ENCODE measurements around the gene RIBC2. TPM values are rescaled to one million over a fixed set of nuclear protein-coding genes. Genes with fewer than 3 reads are reported as not detected.
"Not testable (repeated sequence)": the region's sequence is repeated elsewhere in the genome, so short reads cannot be mapped to it uniquely, and the experiment has no call there.

RIBC2 gene
- total and polyA plus RNA-seq, 2 donors from 2014 or later, result 1.0 TPM; not detected in 1

DNA sequence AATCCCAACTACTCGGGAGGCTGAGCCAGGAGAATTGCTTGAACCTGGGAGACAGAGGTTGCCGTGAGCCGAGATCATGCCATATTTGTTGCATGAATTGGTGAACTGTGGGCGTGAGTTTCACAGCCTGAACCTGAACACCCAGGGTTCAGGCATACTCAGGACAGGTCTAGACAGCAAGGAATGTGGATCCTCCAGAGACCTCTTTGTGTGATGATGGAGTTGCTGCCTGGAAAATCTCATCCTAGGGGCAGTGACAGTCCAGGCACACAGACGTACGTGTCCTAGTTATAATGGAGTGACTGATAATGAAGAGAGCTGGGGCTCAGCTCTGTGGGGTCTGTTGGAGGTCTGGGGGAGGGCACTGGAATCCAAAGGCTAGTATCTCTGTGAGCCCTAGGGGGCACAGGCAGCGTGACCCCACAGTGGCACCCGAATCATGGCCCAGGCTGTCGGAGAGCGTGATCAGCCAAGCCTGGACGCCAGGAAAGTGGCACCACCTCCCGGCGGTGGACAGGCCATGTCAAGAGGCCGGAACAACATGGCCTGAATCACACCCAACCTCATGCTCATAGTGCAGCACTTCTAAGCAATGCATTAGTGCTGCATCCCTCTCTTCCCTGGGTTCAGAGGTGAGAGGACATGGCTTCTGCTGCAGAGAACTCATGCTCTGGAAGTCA is 31.7 kb downstream of the RIBC2 start:
- FAIRE-seq (no peak), DNase-seq (no peak)
- Histone ChIP-seq H3K9me3 (ENCODE audit: control insufficient read depth in 2 of 3, insufficient read depth in 1 of 3, low read length in 3 of 3) (no peaks in the 10 kb centered on the region), H3K4me3 (ENCODE audit: low read length in 3 of 3) (no peak overlapping the region), H3K9ac (ENCODE audit: low read length in 3 of 3) (no peak overlapping the region), H3K4me1 (ENCODE audit: control insufficient read depth in 2 of 3, insufficient read depth in 2 of 3, low read depth in 1 of 3, low read length in 3 of 3) (no peaks in the 10 kb centered on the region), H3K36me3 (ENCODE audit: control insufficient read depth in 2 of 3, insufficient read depth in 3 of 3, low read length in 3 of 3) (no peaks in the 10 kb centered on the region), H3K27ac (ENCODE audit: low read depth in 2 of 2, low read length in 2 of 2) (no peak overlapping the region), H3K27me3 (ENCODE audit: control insufficient read depth, insufficient read depth, low read length) (no peaks in the 10 kb centered on the region)
- TF ChIP-seq, protein P1, sequence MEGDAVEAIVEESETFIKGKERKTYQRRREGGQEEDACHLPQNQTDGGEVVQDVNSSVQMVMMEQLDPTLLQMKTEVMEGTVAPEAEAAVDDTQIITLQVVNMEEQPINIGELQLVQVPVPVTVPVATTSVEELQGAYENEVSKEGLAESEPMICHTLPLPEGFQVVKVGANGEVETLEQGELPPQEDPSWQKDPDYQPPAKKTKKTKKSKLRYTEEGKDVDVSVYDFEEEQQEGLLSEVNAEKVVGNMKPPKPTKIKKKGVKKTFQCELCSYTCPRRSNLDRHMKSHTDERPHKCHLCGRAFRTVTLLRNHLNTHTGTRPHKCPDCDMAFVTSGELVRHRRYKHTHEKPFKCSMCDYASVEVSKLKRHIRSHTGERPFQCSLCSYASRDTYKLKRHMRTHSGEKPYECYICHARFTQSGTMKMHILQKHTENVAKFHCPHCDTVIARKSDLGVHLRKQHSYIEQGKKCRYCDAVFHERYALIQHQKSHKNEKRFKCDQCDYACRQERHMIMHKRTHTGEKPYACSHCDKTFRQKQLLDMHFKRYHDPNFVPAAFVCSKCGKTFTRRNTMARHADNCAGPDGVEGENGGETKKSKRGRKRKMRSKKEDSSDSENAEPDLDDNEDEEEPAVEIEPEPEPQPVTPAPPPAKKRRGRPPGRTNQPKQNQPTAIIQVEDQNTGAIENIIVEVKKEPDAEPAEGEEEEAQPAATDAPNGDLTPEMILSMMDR (IDR thresholded peaks at IDR 0.05; ENCODE audit: borderline replicate concordance, extremely low read depth, insufficient read depth), result no peak
- intact Hi-C loops (cut with DNase I), result loop anchor here (10.0 kb wide), 1 partner anchor 110 kb away; no protein-coding TSS in a partner anchor

DNA sequence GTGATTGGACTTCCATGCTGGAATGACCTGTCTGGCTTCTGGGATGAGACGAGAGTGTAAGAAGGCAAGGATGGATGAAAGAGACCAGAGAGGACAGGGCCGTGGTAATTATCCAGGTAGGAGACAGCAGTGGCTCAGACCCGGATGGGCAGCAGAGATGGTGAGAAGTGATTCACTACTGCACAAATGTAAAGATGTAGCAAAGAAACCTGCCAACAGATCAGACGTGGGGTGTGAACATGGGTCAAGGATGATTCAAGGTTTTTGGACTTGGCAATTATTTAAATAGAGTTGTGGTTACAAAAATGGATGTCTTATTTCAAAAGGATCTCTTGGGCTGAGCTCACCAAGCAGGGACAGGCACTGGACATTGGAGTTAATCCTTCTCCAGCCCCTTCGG is 32.7 kb downstream of the RIBC2 start:
- TF ChIP-seq, protein P1 (IDR thresholded peaks at IDR 0.05; ENCODE audit: borderline replicate concordance, extremely low read depth, insufficient read depth), result no peak
- Histone ChIP-seq H3K4me3 (ENCODE audit: low read length in 3 of 3) (no peak overlapping the region), H3K27me3 (ENCODE audit: control insufficient read depth, insufficient read depth, low read length) (no peaks in the 10 kb centered on the region), H3K4me1 (ENCODE audit: control insufficient read depth in 2 of 3, insufficient read depth in 2 of 3, low read depth in 1 of 3, low read length in 3 of 3) (peaks cover 0 to 2% (median 0%) of the 10 kb centered on the region in 3 donors), H3K36me3 (ENCODE audit: control insufficient read depth in 2 of 3, insufficient read depth in 3 of 3, low read length in 3 of 3) (no peaks in the 10 kb centered on the region), H3K27ac (ENCODE audit: low read depth in 2 of 2, low read length in 2 of 2) (no peak overlapping the region), H3K9ac (ENCODE audit: low read length in 3 of 3) (no peak overlapping the region), H3K9me3 (ENCODE audit: control insufficient read depth in 2 of 3, insufficient read depth in 1 of 3, low read length in 3 of 3) (no peaks in the 10 kb centered on the region)
- intact Hi-C loops (cut with DNase I), result loop anchor here (10.0 kb wide), 1 partner anchor 109 kb away; no protein-coding TSS in a partner anchor
- DNase-seq, result no peak
- no peak for FAIRE-seq

DNA sequence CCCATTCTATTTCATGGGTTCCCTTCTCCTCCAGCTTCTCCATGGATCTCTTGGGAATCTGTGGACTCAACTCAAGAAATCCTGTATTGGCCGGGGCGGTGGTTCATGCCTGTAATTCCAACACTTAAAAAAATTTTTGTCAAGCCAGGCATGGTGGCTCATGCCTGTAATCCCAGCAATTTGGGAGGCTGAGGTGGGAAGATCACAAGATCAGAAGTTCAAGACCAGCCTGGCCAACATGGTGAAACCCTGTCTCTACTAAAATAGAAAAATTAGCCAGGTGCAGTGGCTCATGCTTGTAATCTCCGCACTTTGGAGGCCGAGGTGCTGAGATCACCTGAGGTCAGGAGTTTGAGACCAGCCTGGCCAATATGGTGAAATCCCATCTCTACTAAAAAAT is 34.1 kb downstream of the RIBC2 start:
- not testable (repeated sequence) for H3K27me3 ChIP-seq (ENCODE audit: control insufficient read depth, insufficient read depth, low read length); H3K9ac ChIP-seq (ENCODE audit: low read length in 3 of 3); DNase-seq; H3K36me3 ChIP-seq (ENCODE audit: control insufficient read depth in 2 of 3, insufficient read depth in 3 of 3, low read length in 3 of 3); H3K4me3 ChIP-seq (ENCODE audit: low read length in 3 of 3); H3K27ac ChIP-seq (ENCODE audit: low read depth in 2 of 2, low read length in 2 of 2); H3K4me1 ChIP-seq (ENCODE audit: control insufficient read depth in 2 of 3, insufficient read depth in 2 of 3, low read depth in 1 of 3, low read length in 3 of 3); H3K9me3 ChIP-seq (ENCODE audit: control insufficient read depth in 2 of 3, insufficient read depth in 1 of 3, low read length in 3 of 3); FAIRE-seq
- intact Hi-C loops (cut with DNase I), result loop anchor here (10.0 kb wide), 1 partner anchor 107 kb away; no protein-coding TSS in a partner anchor

DNA sequence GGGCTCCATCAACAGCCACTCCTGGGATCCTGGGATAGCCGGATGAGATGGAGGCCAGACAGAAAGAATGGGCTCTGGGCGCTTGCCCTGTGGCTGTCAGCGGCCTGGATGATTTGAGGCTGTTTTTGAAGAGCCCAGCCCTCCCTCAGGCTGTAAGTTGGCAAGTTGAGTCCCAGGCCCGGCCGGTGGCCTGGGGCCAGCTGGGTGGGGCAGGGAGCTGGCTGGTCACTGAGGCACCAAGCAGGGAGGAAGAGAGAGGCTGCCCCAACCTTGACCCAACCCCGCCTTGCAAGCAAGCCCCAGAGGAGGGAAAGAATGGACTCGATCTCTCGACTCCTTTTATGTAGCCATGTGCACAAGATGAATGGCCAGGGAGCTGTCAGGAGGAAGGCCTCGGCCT is 34.9 kb downstream of the RIBC2 start:
- Histone ChIP-seq H3K27me3 (ENCODE audit: control insufficient read depth, insufficient read depth, low read length) (no peaks in the 10 kb centered on the region), H3K4me1 (ENCODE audit: control insufficient read depth in 2 of 3, insufficient read depth in 2 of 3, low read depth in 1 of 3, low read length in 3 of 3) (peaks cover 0 to 2% (median 2%) of the 10 kb centered on the region in 3 donors), H3K36me3 (ENCODE audit: control insufficient read depth in 2 of 3, insufficient read depth in 3 of 3, low read length in 3 of 3) (no peaks in the 10 kb centered on the region), H3K9ac (ENCODE audit: low read length in 3 of 3) (no peak overlapping the region), H3K4me3 (ENCODE audit: low read length in 3 of 3) (no peak overlapping the region), H3K27ac (ENCODE audit: low read depth in 2 of 2, low read length in 2 of 2) (no peak overlapping the region), H3K9me3 (ENCODE audit: control insufficient read depth in 2 of 3, insufficient read depth in 1 of 3, low read length in 3 of 3) (no peaks in the 10 kb centered on the region)
- TF ChIP-seq, protein P1 (IDR thresholded peaks at IDR 0.05; ENCODE audit: borderline replicate concordance, extremely low read depth, insufficient read depth), result no peak
- FAIRE-seq, result no peak
- intact Hi-C loops (cut with DNase I), result loop anchor here (10.0 kb wide), 1 partner anchor 106 kb away; no protein-coding TSS in a partner anchor
- peak in 1 of 5 donors; percentile 66 for DNase-seq

DNA sequence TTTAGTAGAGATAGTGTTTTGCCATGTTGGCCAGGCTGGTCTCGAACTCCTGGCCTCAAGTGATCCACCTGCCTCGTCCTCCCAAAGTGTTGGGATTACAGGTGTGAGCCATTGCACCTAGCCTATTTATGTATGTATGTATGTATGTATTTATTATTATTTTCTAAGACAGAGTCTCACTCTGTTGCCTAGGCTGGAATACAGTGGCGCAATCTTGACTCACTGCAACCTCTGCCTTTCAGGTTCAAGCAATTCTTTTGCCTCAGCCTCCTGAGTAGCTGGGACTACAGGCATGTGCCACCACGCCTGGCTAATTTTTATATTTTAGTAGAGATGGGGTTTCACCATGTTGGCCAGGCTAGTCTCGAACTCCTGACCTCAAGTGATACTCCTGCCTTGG is 35.9 kb downstream of the RIBC2 start:
- H3K27ac ChIP-seq (ENCODE audit: low read depth in 2 of 2, low read length in 2 of 2); H3K4me1 ChIP-seq (ENCODE audit: control insufficient read depth in 2 of 3, insufficient read depth in 2 of 3, low read depth in 1 of 3, low read length in 3 of 3); FAIRE-seq; H3K9me3 ChIP-seq (ENCODE audit: control insufficient read depth in 2 of 3, insufficient read depth in 1 of 3, low read length in 3 of 3); H3K9ac ChIP-seq (ENCODE audit: low read length in 3 of 3); H3K27me3 ChIP-seq (ENCODE audit: control insufficient read depth, insufficient read depth, low read length); H3K36me3 ChIP-seq (ENCODE audit: control insufficient read depth in 2 of 3, insufficient read depth in 3 of 3, low read length in 3 of 3); DNase-seq; H3K4me3 ChIP-seq (ENCODE audit: low read length in 3 of 3): not testable (repeated sequence)
- intact Hi-C loops (cut with DNase I), result loop anchor here (10.0 kb wide), 1 partner anchor 105 kb away; no protein-coding TSS in a partner anchor

Measured in kidney (tissue), 14 donors.